Neural progenitor cell (in vitro differentiated cells): ENCODE measurements around the gene KCNQ1. TPM values are rescaled to one million over a fixed set of nuclear protein-coding genes. Genes with fewer than 3 reads are reported as not detected.

Source experiments
- DNase-seq: peaks from one replicate; pipeline ENCODE4 v3.0.0-alpha.2; 2016; ENCODE audit warnings: low spot score
- H2AFZ ChIP-seq: fragments of 200-600 bp; sonication (generic); replicated peaks from 2 replicates; pipeline ENCODE4 v1.6.1; 2016; ENCODE audit warnings: antibody characterized with exemption
- H3F3A ChIP-seq: fragments of 200-600 bp; sonication (generic); 2 replicates; pipeline ENCODE4 v1.6.1; 2016; ENCODE audit warnings: antibody characterized with exemption, low read depth
- H3K27ac ChIP-seq: fragments of 200-600 bp; sonication (generic); 2 replicates; pipeline ENCODE4 v1.5.1; 2016; ENCODE audit warnings: mild to moderate bottlenecking
- H3K27me3 ChIP-seq: fragments of 200-600 bp; sonication (generic); 2 replicates; pipeline ENCODE4 v1.6.1; 2016; ENCODE audit warnings: mild to moderate bottlenecking, moderate library complexity
- H3K36me3 ChIP-seq: fragments of 200-600 bp; sonication (generic); 2 replicates; pipeline ENCODE4 v1.5.1; 2016
- H3K4me1 ChIP-seq: fragments of 200-600 bp; sonication (generic); 2 replicates; pipeline ENCODE4 v1.6.1; 2016; ENCODE audit warnings: mixed run types
- H3K4me2 ChIP-seq: fragments of 200-600 bp; sonication (generic); 2 replicates; pipeline ENCODE4 v1.6.1; 2016
- H3K4me3 ChIP-seq: fragments of 200-600 bp; sonication (generic); 2 replicates; pipeline ENCODE4 v1.5.1; 2016
- H3K79me2 ChIP-seq: fragments of 200-600 bp; sonication (generic); 2 replicates; pipeline ENCODE4 v1.6.1; 2016; ENCODE audit warnings: low read depth
- H3K9ac ChIP-seq: fragments of 200-600 bp; sonication (generic); 2 replicates; pipeline ENCODE4 v1.6.1; 2016
- H3K9me3 ChIP-seq: fragments of 200-600 bp; sonication (generic); 2 replicates; pipeline ENCODE4 v1.5.1; 2016; ENCODE audit warnings: low read depth
- H4K20me1 ChIP-seq: fragments of 200-600 bp; sonication (generic); 2 replicates; pipeline ENCODE4 v1.6.1; 2016; ENCODE audit warnings: low read depth
- H3K27ac Mint-ChIP-seq: 3 replicates; pipeline ENCODE4 v1.8.0; 2021; ENCODE audit warnings: mixed read lengths
- H3K27me3 Mint-ChIP-seq: 2 replicates; pipeline ENCODE4 v1.8.0; 2022; ENCODE audit warnings: low read depth, mild to moderate bottlenecking, inconsistent platforms, moderate library complexity, mixed read lengths; ENCODE audit not compliant: insufficient read depth
- H3K36me3 Mint-ChIP-seq: 3 replicates; pipeline ENCODE4 v1.8.0; 2021; ENCODE audit warnings: mixed read lengths
- H3K4me1 Mint-ChIP-seq: 3 replicates; pipeline ENCODE4 v1.8.0; 2021; ENCODE audit warnings: mixed read lengths
- H3K4me3 Mint-ChIP-seq: 3 replicates; pipeline ENCODE4 v1.8.0; 2021; ENCODE audit warnings: mild to moderate bottlenecking, moderate library complexity, mixed read lengths
- H3K9me3 Mint-ChIP-seq: 3 replicates; pipeline ENCODE4 v1.8.0; 2020; ENCODE audit warnings: mixed read lengths
- EZH2 ChIP-seq: fragments of 200-600 bp; sonication (generic); IDR thresholded peaks from 2 replicates; pipeline ENCODE4 v1.6.1; 2017; ENCODE audit warnings: antibody characterized with exemption, mild to moderate bottlenecking, moderate library complexity
- EZH2phosphoT487 ChIP-seq: fragments of 200-600 bp; sonication (generic); IDR thresholded peaks from 2 replicates; pipeline ENCODE4 v1.6.1; 2017; ENCODE audit warnings: antibody characterized with exemption
- total RNA-seq: library from RNA; depleted of rRNA; stranded (reverse); fragments of >200 nt; gene quantifications from 2 replicates; pipeline ENCODE4 v1.2.3, GENCODE V29; 2015; ENCODE audit warnings: low replicate concordance
- TF ChIP-seq, protein P1 (sequence below): fragments of 200-600 bp; sonication (generic); IDR thresholded peaks from 2 replicates; pipeline ENCODE4 v1.5.1; 2017; ENCODE audit warnings: antibody characterized with exemption, mild to moderate bottlenecking

KCNQ1 gene
- total RNA-seq, 1 donor from 2014 or later = 0.11 TPM

DNA sequence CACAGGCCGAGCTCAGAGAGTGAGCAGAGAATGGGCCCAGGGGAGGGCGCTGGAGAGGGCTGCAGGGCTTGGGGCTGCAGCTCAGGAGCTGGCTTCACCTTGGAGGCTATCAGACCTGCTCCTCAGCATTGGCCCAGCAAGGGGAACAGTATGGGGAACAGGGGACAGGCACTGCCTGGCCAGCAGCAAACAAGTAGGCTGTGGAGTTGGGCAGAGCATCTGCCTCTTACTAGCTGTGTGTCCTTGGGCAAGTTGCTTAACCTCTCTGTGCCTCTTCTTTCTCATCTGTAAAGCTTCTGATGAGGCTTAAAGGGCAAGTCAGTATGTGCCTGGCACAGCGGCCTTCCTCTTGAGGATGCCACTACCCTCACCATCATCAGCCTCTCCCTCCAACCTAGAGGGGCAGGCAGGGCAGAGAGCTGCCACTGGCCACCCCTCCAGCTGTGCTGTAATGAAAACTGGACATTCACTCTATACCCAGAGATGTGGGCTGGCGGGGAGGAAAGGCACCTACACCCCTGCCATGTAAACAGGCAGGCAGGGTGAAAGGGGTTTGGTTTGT, 448.2 kb downstream of the KCNQ1 start:
- peak overlapping the region; percentile 87 for H2AFZ ChIP-seq
- H3K36me3 ChIP-seq = no peaks in the 10 kb centered on the region
- peak overlapping the region; percentile 72 for H3K4me2 ChIP-seq
- no peak overlapping the region for H3K27ac ChIP-seq
- Mint-ChIP-seq H3K36me3 (no peaks in the 10 kb centered on the region), H3K4me3 (peak overlapping the region; percentile 80), H3K27ac (peak overlapping the region; percentile 33), H3K9me3 (no peaks in the 10 kb centered on the region), H3K4me1 (peaks cover 18% of the 10 kb centered on the region), H3K27me3 (peaks cover 5% of the 10 kb centered on the region)
- TF ChIP-seq EZH2 = no peak
- TF ChIP-seq EZH2phosphoT487 = no peak
- TF ChIP-seq, protein P1, sequence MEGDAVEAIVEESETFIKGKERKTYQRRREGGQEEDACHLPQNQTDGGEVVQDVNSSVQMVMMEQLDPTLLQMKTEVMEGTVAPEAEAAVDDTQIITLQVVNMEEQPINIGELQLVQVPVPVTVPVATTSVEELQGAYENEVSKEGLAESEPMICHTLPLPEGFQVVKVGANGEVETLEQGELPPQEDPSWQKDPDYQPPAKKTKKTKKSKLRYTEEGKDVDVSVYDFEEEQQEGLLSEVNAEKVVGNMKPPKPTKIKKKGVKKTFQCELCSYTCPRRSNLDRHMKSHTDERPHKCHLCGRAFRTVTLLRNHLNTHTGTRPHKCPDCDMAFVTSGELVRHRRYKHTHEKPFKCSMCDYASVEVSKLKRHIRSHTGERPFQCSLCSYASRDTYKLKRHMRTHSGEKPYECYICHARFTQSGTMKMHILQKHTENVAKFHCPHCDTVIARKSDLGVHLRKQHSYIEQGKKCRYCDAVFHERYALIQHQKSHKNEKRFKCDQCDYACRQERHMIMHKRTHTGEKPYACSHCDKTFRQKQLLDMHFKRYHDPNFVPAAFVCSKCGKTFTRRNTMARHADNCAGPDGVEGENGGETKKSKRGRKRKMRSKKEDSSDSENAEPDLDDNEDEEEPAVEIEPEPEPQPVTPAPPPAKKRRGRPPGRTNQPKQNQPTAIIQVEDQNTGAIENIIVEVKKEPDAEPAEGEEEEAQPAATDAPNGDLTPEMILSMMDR = peak; percentile 16
- no peaks in the 10 kb centered on the region for H3K79me2 ChIP-seq
- H3F3A ChIP-seq = peaks cover 17% of the 10 kb centered on the region
- no peak for DNase-seq
- peaks cover 14% of the 10 kb centered on the region for H3K4me1 ChIP-seq
- peaks cover 9% of the 10 kb centered on the region for H3K27me3 ChIP-seq
- peak overlapping the region; percentile 37 for H3K4me3 ChIP-seq
- no peak overlapping the region for H3K9ac ChIP-seq
- no peaks in the 10 kb centered on the region for H4K20me1 ChIP-seq
- no peaks in the 10 kb centered on the region for H3K9me3 ChIP-seq

DNA sequence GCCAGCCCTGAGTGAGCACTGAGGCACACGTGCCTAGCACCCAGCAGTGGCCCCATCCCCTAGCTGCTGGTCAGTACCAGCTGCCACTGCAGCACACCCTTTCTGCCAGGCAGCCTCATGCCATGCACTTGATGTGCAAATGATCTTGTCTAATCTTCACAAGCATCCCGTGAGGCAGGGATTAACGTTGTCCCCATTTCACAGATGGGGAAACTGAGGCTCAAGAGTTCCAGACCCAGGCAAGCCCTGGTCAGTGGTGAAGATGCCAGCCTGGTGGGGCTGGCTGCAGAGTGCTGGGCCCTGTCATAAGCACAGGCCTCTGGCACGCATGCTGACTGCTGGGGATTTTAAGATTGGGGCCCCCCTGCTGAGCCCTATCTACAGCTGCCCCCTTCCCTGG, 449.1 kb downstream of the KCNQ1 start:
- H3K36me3 Mint-ChIP-seq = no peaks in the 10 kb centered on the region
- no peak overlapping the region for H3K27ac ChIP-seq
- peaks cover 6% of the 10 kb centered on the region for H3K27me3 Mint-ChIP-seq
- TF ChIP-seq EZH2 = no peak
- TF ChIP-seq, protein P1 = no peak
- no peak for TF ChIP-seq EZH2phosphoT487
- H3K4me1 ChIP-seq = peaks cover 14% of the 10 kb centered on the region
- H3K9ac ChIP-seq = no peak overlapping the region
- H3F3A ChIP-seq = peaks cover 17% of the 10 kb centered on the region
- peak overlapping the region; percentile 43 for H3K4me3 Mint-ChIP-seq
- no peak for DNase-seq
- no peaks in the 10 kb centered on the region for H4K20me1 ChIP-seq
- no peaks in the 10 kb centered on the region for H3K9me3 Mint-ChIP-seq
- peaks cover 2% of the 10 kb centered on the region for H3K27me3 ChIP-seq
- H2AFZ ChIP-seq = no peak overlapping the region
- no peaks in the 10 kb centered on the region for H3K36me3 ChIP-seq
- no peaks in the 10 kb centered on the region for H3K9me3 ChIP-seq
- no peak overlapping the region for H3K4me3 ChIP-seq
- H3K79me2 ChIP-seq = no peaks in the 10 kb centered on the region
- peak overlapping the region; percentile 25 for H3K27ac Mint-ChIP-seq
- H3K4me1 Mint-ChIP-seq = peaks cover 15% of the 10 kb centered on the region
- no peak overlapping the region for H3K4me2 ChIP-seq

DNA sequence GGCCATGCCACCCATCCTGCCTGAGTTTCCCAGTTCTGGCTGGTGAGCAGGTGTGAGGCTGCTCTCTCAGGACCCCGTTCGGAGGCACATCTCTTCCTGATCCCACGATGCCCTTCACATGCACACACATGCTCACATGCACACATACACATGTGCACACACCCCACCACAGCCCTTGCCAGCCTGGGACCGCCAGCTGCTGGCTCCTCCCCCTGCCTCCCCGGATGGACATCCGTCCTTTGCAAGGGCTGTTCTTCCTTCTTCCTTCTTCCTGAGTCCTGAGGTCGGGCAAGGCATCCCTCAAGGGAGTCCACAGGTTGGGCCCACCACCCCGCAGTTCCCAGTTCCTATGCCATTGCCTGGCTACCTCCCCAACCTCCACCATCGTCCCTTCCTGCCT, 451.2 kb downstream of the KCNQ1 start:
- no peak overlapping the region for H3K4me3 Mint-ChIP-seq
- no peaks in the 10 kb centered on the region for H3K9me3 Mint-ChIP-seq

More for the DNA sequence above, 451.2 kb downstream of the KCNQ1 start:
- DNase-seq = no peak
- Histone ChIP-seq H3K36me3 (no peaks in the 10 kb centered on the region), H3K79me2 (no peaks in the 10 kb centered on the region), H3K4me1 (peaks cover 8% of the 10 kb centered on the region), H3K4me2 (no peak overlapping the region), H3K27ac (no peak overlapping the region), H3K4me3 (no peak overlapping the region), H3K27me3 (peaks cover 8% of the 10 kb centered on the region), H4K20me1 (no peaks in the 10 kb centered on the region), H2AFZ (no peak overlapping the region), H3F3A (peaks cover 17% of the 10 kb centered on the region), H3K9me3 (no peaks in the 10 kb centered on the region), H3K9ac (no peak overlapping the region)
- Mint-ChIP-seq H3K4me1 (peaks cover 24% of the 10 kb centered on the region), H3K36me3 (no peaks in the 10 kb centered on the region), H3K27me3 (peaks cover 6% of the 10 kb centered on the region), H3K27ac (no peak overlapping the region)
- TF ChIP-seq EZH2phosphoT487 (no peak), EZH2 (no peak)
- TF ChIP-seq, protein P1 = no peak
